GM12878 (cell line): ENCODE results near the gene NDC80.

Source experiments
- FOS ChIP-seq: IDR thresholded peaks from 3 replicates; pipeline ENCODE4 v1.6.1; 2011; ENCODE audit warnings: borderline replicate concordance; ENCODE audit not compliant: insufficient read length; ENCODE audit errors: extremely low read depth
- TF ChIP-seq, protein P1 (sequence below): IDR thresholded peaks from 2 replicates; pipeline ENCODE4 v1.6.1; 2012; ENCODE audit warnings: low read depth, low read length, improper control_type of control experiment

- TF ChIP-seq FOS = no peak
- TF ChIP-seq, protein P1, sequence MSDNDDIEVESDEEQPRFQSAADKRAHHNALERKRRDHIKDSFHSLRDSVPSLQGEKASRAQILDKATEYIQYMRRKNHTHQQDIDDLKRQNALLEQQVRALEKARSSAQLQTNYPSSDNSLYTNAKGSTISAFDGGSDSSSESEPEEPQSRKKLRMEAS = no peak
Observed at GRCh38 chr18:2538844-2539243, 32.5 kb upstream of the NDC80 start.
